Pulmonary artery endothelial cell (primary cell): ENCODE data around the gene HOXD1. TPM values are rescaled to one million over a fixed set of nuclear protein-coding genes. Genes with fewer than 3 reads are reported as not detected.

Experiments
- DNase-seq: peaks from one replicate; pipeline ENCODE4 v3.0.0-alpha.2; 2011; ENCODE audit warnings: low read depth, low spot score
- total RNA-seq: library from RNA; depleted of rRNA; stranded (reverse); fragments of >200 nt; gene quantifications from 2 replicates; pipeline ENCODE4 v1.2.3, GENCODE V29; 2014

Gene HOXD1
- total RNA-seq, 1 donor from 2014 or later: 0.07 TPM

DNA sequence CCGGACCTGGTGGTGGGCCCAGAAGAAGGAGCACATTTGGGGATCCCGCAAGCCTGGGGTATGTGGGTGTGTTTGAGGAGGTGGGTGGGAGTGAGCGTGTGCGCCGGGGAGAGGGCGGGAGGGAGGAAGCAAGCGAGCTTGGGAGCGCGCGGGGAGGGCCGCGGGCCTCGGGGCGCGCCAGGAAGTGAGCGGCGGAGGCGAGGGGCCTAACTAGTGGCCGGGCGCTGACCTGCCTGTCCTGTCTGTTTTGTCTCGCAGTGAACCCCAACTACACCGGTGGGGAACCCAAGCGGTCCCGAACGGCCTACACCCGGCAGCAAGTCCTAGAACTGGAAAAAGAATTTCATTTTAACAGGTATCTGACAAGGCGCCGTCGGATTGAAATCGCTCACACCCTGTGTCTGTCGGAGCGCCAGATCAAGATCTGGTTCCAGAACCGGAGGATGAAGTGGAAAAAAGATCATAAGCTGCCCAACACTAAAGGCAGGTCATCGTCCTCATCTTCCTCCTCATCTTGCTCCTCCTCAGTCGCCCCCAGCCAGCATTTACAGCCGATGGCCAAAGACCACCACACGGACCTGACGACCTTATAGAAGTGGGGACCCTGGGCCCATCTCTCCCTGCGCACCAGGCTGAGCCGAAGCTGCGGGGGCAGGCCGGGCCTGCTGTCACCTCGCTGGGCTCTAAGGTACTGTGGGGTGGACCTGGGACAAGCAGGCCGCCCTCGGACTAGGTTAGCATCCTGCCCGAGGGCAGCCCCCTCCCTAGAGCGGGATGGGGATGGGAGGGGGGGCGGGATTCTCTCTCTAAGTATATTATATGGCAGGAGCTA, 35.9 kb upstream of the HOXD1 start:
- DNase-seq: no peak

GRCh38 chr2:176154576-176155252, 33.8 kb upstream of the HOXD1 start:
- no peak for DNase-seq

DNA sequence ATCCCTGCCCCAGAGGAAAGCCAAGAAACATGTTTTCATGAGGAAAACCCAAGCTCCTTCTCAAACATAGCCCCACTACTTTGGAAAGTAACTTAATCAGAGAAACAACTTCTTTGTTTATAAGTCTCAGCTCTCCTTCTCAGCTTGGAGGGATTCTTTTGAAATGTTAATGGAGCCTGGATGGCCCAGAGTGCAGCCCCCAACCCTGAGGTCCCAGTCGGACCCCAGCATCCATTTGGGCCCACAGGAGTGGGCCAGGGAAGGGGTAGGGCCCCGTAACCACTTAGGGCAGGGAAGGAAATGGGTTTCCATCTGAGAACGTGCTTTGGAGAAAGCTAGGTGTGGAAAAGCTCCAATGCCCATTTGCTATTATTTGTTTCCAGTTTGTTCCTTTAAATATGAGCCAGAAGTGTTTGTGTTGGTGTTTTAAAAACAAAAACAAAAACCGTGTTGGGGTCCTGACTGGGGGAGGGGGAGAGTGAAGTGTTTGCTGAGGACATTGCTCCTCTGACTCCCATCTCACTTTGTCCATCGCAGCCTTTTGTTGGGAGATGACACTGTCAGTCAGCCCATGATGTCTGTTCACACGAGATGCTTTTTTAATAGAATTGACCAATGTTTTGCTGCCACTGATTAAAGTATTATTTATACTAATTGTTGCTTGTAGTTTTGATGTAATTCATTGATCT, 33.0 kb upstream of the HOXD1 start:
- DNase-seq: no peak

GRCh38 chr2:176156301-176156806, 32.1 kb upstream of the HOXD1 start:
- DNase-seq: no peak

GRCh38 chr2:176156807-176157498, 31.5 kb upstream of the HOXD1 start, which contains the start of gene HOXD3:
Gene HOXD3, plus strand, starts transcription at chr2:176157307. Its CDS starts 11,808 bp downstream, at chr2:176169115.
- DNase-seq: no peak

DNA sequence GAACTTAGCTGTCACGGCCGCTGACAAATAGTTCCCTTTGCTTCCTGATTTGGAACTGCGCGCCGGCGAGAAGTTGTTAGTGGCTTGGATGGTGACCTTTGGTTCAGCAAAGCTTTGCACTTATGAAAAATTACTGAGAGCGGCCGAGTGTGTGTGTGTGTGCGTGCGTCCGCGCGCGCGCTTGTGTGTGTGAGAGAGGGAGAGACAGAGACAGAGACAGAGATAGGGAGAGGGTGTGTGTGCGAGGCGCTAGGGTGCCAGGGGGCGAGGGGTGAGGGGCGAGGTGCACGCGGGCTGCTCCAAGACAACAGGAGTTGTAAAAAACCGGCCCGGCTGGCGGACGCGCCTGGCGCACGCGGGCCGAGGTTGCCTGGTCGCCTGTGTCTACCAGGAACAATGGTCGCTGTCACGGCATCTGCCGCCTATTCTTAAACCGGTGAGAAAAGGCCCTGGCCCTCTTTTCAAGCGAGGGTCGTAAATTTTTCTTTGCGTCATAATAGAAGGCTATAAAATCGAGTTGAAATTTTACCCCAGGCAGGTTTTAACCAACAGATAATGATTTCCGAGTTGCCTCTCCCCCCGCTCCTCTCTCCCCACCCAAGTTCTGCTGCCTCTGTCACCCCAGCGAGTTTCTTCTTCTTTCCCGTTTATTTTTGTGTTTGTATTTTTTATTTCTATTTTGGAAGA, 30.8 kb upstream of the HOXD1 start:
- DNase-seq: no peak

- DNase-seq: no peak
These were observed 30.3 kb upstream of the HOXD1 start for GRCh38 chr2:176158186-176158591.

DNA sequence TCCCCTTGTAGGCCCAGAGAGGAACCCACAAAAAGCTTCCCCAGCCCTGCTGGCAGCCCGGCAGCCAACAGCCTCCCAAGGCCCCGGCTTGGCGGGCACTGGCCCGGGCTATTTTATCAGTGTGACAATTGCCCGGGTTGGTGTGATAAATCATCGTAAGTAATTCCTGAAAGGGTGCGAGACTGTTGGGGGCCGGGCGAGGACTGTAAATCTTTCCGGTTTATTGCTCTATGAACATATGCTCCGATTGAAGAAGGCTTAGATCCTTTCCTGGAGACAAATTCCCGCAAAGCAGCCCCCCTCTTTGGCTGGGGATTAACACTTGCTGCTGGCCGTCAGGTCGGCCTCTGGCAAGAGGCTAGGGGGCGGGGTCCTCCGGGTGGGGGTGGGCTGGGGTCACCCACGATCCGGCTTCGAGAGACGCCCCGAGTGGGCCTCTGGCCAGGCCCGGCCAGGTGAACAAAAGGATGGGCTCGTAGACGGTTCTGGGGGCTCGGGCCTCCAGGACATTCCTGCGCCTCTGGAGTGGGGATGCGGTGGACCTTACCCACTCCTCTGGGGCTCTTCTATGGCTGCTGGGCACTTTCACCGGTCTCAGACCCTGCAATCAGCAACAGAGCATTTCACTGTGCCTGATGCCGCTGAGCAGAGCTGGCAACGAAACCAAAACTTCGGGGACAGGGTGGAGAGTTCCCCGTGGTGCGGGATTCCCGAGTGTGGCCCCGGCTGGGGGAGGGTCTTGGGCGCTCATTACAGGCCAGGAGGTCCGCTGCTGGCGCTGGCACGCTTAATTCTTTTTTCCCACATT, 29.4 kb upstream of the HOXD1 start:
- no peak for DNase-seq

DNA sequence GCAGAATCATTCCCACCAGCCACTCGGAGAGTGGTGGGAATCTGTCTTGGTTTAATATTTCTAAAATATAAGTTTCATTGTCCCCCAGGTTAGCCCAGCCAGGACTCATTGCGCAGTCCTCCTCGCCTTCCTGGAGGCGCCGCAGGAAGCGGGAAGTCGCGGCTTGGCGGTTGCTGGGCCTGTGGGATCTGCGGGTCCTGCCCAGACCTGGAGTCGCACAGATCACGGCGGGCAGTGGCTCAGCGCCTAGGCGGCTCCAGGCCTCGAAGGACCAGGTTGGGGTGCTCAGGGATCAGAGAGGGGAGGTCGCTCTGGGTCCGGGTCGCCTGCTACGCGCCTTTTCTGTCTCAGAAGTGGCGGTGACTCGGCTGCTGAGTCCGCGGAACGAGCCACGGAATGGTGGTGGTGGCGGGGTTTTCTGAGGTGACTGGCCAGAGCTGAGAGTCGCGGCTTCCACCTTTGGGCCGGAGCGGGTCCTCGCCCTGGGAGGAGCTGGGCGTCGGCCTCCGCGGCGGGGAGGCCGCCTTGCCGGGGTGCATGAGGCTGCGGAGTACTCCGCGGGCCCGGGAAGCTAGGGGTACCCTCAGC, 28.7 kb upstream of the HOXD1 start:
- no peak for DNase-seq

GRCh38 chr2:176160251-176160985, 28.1 kb upstream of the HOXD1 start:
- DNase-seq: no peak

GRCh38 chr2:176160986-176161824, 27.3 kb upstream of the HOXD1 start:
- no peak for DNase-seq

DNA sequence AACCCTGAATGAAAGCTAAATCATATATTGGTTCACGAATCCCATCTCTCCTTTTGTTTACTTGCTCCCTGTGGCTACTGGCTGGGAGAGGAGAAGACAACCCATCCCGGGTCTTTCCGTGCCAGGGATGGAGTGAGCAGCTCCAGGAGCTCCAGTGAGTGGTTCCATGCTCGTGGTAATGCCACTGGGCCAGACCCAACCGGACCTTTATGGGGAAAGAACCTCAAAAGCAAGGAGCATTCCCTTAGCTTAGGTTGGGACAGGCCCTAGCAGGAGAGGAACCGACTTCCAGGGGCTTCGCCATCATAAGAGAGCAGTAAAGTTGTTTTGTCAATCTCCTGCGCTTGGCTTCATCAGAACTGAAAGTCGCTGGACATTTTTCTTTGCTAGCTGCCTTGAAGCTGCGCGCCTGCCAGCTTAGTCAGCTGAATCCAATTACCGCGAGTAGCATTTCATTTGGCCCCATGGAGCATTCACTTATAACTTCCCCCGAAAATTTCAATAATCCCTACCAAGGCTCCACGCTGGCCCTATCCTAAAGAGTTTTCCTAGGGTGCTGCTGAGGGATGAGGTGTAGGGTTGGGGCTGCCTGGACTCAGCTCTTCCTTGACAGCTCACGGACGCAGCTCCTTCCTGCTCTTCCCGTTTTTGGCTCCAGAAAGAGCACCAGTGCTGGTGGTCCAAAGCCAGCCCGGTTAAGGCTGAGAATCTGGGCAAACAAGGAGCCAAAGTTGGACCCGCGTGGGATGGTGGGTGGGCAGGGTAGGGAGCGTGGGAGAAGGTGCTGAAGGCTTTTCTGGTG, 26.4 kb upstream of the HOXD1 start:
- no peak for DNase-seq

DNA sequence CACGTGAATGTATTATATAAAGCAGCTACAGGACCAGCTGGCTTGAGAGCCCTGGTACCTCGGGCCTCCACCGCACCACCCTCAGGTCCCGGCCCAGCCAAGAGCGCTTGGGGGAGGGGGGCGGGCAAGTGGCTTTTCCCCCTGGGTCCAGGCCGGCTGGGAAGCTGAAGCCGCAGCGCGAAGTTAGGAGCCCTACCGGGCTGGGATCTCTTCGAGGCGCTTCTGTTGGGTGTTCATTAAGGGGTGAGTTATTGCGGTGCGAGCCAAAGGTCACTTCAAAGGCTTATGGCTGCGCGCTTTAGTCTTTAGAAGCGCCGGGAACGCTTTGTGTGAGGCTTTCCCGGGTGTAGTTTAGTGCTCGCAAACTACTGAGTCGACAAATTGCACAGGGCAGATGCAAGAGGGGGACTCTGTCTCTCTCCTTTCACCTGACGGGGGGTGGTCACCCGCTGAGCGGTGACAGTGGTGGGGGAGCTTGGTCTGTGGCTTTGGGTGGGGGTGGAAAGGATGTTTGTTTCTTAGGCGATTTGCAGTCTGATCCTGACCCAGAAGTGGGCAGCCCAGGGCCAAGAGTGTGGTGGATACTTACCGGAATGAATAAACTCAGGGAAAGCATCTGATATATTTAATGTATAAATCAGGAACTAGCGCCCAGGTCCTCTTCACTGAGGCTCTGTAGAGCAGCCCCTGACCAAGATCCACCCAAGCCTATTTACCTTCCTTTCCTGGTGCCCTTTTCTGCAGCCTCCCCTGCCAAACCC, 25.4 kb upstream of the HOXD1 start:
- no peak for DNase-seq

GRCh38 chr2:176163672-176164056, 24.8 kb upstream of the HOXD1 start:
- no peak for DNase-seq

DNA sequence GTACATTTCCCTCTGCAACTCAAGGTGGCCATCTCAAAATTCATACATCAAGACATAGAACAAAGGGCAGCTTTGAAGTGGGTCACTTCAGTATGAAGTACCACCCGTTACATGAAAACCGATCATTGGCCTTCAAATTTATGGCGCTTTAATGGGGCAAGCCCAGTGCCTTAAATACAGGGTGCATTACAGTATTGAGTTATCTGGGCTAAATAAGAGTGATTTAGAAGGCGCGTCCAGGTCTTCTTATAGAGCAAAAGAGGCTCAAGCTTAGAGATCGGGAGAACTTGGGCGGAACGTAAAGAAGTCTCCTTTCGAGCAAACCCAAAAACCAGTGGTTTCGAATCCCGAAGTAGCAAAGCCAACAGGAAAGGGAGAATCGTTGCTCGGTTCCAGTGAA, 24.3 kb upstream of the HOXD1 start:
- no peak for DNase-seq

- no peak for DNase-seq
These were observed 23.7 kb upstream of the HOXD1 start for GRCh38 chr2:176164611-176165369.
